SK-N-SH (cell line): Measurements from ENCODE around the gene NPHS1.

Experiments
- CTCF ChIP-seq: fragments of 200-600 bp; sonication (generic); IDR thresholded peaks from 2 replicates; pipeline ENCODE4 v1.6.1; 2017; ENCODE audit warnings: antibody characterized with exemption, mild to moderate bottlenecking, moderate library complexity
- EP300 ChIP-seq, 2 experiments: IDR thresholded peaks; 2 replicates each; pipeline versions ENCODE4 v1.4.0 to v1.6.1; 2012; ENCODE audit warnings: borderline replicate concordance in 1 of 2, low read depth in 1 of 2, low read length in 1 of 2
- FOSL2 ChIP-seq: IDR thresholded peaks from 2 replicates; pipeline ENCODE4 v1.4.0; 2012; ENCODE audit warnings: low read depth, mild to moderate bottlenecking, moderate library complexity, borderline replicate concordance
- FOXM1 ChIP-seq: IDR thresholded peaks from 2 replicates; pipeline ENCODE4 v1.4.0; 2012; ENCODE audit warnings: low read depth, mild to moderate bottlenecking
- IRF3 ChIP-seq: fragments of 150-350 bp; IDR thresholded peaks from 2 replicates; pipeline ENCODE4 v1.6.1; 2016; ENCODE audit warnings: mild to moderate bottlenecking, low read depth, low read length
- JUND ChIP-seq: IDR thresholded peaks from 2 replicates; pipeline ENCODE4 v1.4.0; 2012
- NRF1 ChIP-seq: IDR thresholded peaks from 2 replicates; pipeline ENCODE4 v1.6.1; 2012; ENCODE audit warnings: low read depth, mild to moderate bottlenecking, low read length
- PBX3 ChIP-seq: IDR thresholded peaks from 2 replicates; pipeline ENCODE4; 2012
- POLR2AphosphoS5 ChIP-seq: IDR thresholded peaks from 2 replicates; pipeline ENCODE4 v1.6.1; 2012; ENCODE audit warnings: low read depth, low read length
- RCOR1 ChIP-seq: fragments of 150-350 bp; IDR thresholded peaks from 2 replicates; pipeline ENCODE4 v1.6.1; 2017; ENCODE audit warnings: antibody characterized with exemption, low read length
- USF1 ChIP-seq: IDR thresholded peaks from 2 replicates; pipeline ENCODE4 v1.4.0; 2012; ENCODE audit warnings: low read depth, borderline replicate concordance
- USF2 ChIP-seq: fragments of 150-350 bp; IDR thresholded peaks from 2 replicates; pipeline ENCODE4 v1.6.1; 2017; ENCODE audit warnings: antibody characterized with exemption, low read length, low read depth, borderline replicate concordance
- ZBTB33 ChIP-seq: IDR thresholded peaks from 2 replicates; pipeline ENCODE4 v1.4.0; 2012; ENCODE audit warnings: low read depth, borderline replicate concordance

- TF ChIP-seq RCOR1 (no peak), CTCF (no peak), NRF1 (no peak), USF1 (no peak), IRF3 (no peak), EP300 (IDR thresholded peaks at IDR 0.05; ENCODE audit: borderline replicate concordance in 1 of 2, low read depth in 1 of 2, low read length in 1 of 2) (no peak), POLR2AphosphoS5 (no peak), FOXM1 (no peak), USF2 (no peak), ZBTB33 (no peak), JUND (no peak), FOSL2 (no peak), PBX3 (no peak)
These were observed 6.2 kb downstream of the NPHS1 start for GRCh38 chr19:35846038-35846668.
